Measurements from ENCODE around the gene LDB3.

GRCh38 chr10:86658751-86659150, 9.6 kb upstream of the LDB3 start:
- TF ChIP-seq ZNF384 (IDR thresholded peaks at IDR 0.05) = no peak
- no peak for TF ChIP-seq ELF4 (IDR thresholded peaks at IDR 0.05)
- no peak for TF ChIP-seq L3MBTL2 (conservative IDR thresholded peaks at IDR 0.05)
- TF ChIP-seq NFRKB (IDR thresholded peaks at IDR 0.05) = no peak
- no peak for TF ChIP-seq HDGF (IDR thresholded peaks at IDR 0.05; ENCODE audit: borderline replicate concordance)
- TF ChIP-seq SP1 (IDR thresholded peaks at IDR 0.05) = no peak
- TF ChIP-seq CTBP1 (IDR thresholded peaks at IDR 0.05; ENCODE audit: borderline replicate concordance) = no peak
- no peak for TF ChIP-seq LEF1 (IDR thresholded peaks at IDR 0.05; ENCODE audit: borderline replicate concordance)

All from HEK293T (cell line).